ENCODE results near the gene NAPSA.

Gene NAPSA

DNA sequence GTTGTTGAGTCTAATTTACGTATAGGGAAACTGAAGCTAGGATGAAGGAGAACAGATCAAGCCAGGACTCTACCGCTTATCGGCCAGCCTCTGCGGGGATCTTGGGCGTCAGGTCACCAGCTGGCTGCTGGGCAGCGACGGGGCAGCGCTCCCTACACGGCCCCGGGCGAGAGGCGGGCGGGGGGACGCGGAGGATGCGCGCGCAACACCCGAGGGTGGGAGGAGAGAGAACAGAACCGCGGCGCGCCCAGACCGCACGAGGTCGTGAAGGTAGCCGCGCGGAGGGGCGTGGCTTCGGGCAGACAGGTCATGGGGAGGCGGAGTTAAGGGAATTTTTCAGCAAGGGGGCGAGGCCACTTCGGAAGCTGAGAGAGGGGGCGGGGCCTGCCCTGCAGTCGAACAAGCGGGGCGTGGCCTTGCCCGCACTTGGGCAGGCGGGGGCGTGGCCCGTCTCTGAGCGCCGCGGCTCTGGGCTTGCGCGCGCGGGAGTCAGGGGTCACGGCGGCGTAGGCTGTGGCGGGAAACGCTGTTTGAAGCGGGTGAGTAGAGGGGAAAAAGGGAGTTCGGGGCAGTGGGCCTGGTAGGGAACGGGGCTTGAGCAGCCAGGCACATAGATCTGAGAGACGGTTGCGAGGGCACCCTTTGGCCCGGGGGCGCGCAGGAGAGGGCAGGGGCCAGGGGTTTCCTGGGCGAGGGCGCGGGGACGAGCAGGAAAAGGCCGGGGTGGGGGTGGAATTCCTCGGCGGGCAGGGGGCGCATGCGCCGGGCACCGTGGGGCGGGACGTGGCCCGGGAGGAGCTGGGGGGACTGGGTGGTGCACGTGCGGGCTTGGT, 18.6 kb upstream of the NAPSA start, which contains the start of gene POLD1:
TSS of gene POLD1 (plus strand) at position 496 of the 833 bp plus-strand sequence. CDS start 14,505 bp downstream, outside the sequence.
- DNase-seq: peak; percentile 99

DNA sequence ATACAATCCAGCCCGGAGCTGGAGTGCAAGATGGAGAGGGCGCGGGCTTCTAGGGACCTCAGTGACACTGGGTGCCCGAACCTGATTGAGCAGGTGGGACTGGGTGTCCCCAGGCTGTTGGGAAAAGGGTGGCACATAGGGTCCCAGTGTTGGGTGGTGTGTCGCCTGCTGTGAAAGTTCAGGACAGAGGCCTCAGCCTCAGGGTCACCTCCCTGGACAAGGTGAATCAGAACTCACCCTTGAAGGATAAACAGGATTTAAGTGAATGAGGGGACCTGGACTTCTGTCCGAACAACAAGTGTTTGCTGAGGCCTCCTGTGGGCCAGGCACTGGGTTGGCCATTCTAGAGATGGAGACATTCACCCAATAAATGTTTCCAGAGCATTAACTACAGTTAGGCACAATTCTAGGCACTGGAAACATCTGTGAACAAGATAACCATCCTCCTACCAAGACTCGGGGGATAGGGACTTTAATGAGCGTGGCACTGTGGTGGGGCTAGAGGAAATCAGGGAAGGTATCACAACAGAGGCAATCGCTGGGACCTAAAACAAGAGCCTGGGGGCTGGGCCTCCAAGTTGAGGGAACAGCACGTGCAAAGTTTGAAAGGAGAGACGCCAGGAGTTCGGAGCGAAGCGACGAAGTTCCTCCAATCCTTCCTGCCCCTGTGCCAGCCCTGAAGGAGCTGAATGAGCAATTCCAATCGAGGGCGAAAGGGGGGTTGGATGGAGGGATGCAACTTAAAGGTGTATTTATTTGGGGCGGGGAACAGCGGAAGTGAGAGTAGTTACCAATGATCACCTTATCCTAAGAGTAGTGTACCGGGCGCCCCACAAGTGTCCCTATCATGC, 17.8 kb upstream of the NAPSA start:
- DNase-seq: no peak

DNA sequence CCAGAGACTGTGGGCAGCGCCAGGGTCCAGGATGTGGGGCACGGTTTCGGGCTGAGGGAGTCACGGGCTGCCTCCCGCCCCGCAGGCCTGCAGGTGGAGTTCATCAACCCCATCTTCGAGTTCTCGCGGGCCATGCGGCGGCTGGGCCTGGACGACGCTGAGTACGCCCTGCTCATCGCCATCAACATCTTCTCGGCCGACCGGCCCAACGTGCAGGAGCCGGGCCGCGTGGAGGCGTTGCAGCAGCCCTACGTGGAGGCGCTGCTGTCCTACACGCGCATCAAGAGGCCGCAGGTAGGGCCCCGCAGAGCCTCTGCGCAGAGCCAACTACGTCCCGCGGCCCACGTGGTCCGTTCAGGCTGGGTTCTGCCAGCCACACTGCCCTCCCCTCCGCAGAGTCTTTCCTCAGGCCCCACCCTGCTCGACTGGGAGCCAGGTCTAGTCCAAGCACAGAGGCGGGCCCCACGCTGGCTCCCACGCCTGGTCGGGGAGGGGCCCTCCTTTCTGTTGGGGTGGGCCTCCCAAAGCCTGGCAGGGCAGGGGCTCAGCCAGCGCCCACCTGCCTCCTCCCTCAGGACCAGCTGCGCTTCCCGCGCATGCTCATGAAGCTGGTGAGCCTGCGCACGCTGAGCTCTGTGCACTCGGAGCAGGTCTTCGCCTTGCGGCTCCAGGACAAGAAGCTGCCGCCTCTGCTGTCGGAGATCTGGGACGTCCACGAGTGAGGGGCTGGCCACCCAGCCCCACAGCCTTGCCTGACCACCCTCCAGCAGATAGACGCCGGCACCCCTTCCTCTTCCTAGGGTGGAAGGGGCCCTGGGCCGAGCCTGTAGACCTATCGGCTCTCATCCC, 16.7 kb upstream of the NAPSA start:
- DNase-seq: no peak

DNA sequence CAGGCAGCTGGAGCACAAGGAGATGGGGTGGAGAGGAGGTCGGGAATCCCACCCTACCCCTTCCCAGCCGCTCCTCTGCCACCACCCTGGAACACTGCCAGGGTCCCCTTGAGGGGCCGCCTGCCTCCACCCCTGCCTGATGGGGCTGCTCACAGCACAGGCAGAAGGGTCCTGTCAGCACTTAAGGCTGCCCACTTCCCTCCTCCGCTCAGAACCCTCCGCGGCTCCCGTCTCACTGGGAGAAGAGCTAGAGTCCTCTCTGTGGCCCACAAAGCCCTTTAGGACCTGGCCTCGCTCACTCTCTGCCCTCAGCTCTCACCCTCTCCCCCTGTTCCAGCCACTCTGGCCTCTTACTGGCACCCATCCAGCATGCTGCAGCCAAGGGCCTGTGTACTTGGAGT, 15.3 kb upstream of the NAPSA start:
- no peak for DNase-seq

DNA sequence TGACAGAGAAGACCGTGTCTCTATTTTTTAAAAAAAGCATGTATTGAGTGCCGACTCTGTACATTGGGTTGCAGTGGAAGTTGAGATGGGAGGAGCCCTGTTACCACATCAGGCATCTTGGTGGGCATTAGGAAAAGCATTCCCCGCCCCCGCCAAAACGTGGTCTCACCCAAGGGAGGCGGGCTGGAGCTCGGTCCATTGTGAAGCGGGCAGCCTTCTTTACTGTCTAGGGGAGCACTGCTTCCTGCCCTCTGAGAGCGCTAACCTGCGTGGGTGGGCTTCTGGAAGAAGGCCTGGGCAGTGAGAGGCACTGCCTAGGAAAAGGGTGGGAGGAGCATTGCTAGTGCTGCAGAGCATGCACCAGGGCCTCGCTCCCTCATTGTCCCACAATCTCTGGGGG, 14.7 kb upstream of the NAPSA start:
- no peak for DNase-seq

DNA sequence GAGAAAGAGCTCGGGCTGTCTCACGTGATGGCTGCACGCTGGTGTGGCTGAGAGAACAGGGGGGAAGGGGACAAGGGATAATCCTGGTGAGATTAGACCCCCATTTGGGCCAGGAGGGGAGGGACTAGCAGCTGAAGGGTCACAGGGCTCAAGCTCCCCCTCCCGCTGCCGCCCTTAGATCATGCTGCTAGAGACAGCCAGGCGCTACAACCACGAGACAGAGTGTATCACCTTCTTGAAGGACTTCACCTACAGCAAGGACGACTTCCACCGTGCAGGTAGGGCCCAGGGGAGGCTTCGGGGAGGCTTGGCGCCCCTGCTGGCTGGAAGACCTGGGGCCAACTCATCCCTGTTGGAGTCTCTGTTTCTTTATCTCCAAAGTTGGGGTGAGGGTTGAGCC, 14.2 kb upstream of the NAPSA start:
- DNase-seq: no peak

DNA sequence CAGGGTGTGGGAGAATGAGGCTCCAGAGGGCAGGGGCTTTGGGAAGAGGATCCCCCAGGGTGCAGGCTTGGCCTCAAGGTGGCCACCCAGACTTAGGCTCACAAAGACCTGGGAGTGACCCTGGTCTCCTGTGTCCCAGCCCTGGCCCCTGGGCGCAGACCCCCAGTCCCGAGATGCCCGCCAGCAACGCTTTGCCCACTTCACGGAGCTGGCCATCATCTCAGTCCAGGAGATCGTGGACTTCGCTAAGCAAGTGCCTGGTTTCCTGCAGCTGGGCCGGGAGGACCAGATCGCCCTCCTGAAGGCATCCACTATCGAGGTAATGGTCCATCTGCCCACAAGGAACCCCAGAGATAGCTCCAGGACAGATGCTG, 13.4 kb upstream of the NAPSA start:
- no peak for DNase-seq

DNA sequence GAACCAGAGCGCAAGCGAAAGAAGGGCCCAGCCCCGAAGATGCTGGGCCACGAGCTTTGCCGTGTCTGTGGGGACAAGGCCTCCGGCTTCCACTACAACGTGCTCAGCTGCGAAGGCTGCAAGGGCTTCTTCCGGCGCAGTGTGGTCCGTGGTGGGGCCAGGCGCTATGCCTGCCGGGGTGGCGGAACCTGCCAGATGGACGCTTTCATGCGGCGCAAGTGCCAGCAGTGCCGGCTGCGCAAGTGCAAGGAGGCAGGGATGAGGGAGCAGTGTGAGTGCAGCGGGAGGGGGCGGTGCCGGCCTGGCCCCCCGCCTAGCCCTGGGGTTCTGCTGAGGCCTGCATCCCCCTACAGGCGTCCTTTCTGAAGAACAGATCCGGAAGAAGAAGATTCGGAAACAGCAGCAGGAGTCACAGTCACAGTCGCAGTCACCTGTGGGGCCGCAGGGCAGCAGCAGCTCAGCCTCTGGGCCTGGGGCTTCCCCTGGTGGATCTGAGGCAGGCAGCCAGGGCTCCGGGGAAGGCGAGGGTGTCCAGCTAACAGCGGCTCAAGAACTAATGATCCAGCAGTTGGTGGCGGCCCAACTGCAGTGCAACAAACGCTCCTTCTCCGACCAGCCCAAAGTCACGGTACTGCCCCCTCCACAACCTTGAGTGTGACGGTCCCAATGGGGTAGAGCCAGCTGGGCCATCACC, 12.9 kb upstream of the NAPSA start:
- no peak for DNase-seq

DNA sequence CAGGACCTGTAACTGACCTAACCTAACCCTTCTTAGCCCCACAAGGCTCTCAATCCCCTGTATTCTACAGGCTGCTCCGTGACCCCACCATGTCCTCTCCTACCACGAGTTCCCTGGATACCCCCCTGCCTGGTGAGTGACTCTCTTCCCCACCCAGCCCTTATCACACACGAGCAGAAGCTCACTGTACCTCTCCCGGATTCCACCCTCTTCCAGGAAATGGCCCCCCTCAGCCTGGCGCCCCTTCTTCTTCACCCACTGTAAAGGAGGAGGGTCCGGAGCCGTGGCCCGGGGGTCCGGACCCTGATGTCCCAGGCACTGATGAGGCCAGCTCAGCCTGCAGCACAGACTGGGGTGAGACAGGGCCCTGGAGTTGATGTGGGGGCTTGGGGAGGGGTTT, 12.1 kb upstream of the NAPSA start:
- DNase-seq: no peak

DNA sequence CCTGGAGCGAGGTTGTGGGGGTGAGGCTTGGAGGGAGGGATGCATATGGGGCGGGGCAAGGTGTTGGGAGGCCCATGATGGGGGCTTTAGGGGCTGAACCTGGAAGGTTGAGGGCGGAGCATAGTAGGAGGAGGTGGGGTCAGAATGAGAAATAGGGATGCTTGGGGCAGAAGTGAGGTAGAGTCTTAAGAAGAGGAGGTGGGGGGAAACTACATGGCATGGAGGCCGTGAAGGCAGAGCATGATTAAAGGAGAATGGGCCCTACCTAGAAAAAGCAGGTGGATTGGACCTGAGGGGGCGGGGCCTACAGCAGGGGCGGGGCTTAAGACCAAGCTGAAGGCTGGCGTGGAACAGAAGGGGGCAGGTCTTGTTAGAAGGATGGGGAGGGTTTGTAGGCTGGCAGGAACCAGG, 11.6 kb upstream of the NAPSA start:
- DNase-seq: peak; percentile 35

DNA sequence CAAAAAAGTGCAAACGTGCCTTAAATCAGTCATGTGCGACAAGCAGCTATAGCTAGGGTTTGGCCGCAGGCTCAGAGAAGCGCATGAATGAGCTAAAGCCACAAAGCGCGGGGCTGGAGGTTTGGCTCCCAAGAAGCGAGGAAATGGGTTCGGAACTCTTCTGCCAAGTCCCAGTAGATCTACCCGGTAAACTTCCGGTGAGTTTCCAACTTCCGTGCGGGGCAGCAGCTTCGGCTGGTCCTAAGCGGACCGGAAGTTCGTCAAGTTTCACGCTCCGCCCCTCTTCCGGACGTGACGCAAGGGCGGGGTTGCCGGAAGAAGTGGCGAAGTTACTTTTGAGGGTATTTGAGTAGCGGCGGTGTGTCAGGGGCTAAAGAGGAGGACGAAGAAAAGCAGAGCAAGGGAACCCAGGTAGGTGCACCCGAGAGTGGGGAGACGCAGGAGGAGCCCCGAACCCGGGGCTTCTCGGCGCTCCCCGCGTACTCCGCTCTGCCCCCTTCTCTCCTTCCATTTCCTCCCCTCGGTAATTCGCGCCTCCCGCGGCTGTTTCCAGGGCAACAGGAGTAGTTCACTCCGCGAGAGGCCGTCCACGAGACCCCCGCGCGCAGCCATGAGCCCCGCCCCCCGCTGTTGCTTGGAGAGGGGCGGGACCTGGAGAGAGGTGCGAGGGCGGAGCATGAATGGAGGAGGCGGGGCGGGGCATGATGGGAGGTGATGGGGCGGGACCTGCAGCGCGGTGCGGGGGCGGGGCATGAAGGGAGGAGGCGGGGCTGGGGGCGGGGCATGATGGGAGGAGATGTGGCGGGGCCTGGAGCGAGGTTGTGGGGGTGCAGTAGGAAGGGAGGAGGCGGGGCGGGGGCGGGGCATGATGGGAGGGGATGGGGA, 11.0 kb upstream of the NAPSA start, which contains the start of gene NR1H2:
TSS of gene NR1H2 (plus strand) at position 292 of the 885 bp plus-strand sequence. CDS start 1,149 bp downstream, outside the sequence.
- peak; percentile 97 for DNase-seq

DNA sequence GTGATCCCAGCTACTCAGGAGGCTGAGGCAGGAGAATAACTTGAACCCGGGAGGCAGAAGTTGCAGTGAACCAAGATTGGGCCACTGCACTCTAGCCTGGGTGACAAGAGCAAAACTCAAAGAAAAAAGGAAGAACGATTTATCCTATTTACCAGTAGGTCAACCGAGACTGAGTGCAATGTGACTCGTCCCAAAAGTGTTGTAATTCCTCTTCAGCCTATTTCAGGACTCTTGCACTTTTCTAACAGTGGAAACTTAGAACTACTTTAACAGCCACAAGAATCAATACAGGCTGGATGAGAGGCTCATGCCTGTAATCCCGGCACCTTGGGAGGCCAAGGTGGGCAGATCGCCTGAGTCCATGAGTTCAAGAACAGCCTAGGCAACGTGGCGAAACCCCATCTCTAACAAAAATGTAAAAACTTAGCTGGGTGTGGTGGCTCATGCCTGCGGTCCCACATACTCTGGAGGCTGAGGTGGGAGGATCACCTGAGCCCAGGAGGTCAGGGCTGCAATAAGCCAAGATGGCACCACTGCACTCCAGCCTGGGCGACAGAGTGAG, 6.6 kb upstream of the NAPSA start:
- DNase-seq: no peak

DNA sequence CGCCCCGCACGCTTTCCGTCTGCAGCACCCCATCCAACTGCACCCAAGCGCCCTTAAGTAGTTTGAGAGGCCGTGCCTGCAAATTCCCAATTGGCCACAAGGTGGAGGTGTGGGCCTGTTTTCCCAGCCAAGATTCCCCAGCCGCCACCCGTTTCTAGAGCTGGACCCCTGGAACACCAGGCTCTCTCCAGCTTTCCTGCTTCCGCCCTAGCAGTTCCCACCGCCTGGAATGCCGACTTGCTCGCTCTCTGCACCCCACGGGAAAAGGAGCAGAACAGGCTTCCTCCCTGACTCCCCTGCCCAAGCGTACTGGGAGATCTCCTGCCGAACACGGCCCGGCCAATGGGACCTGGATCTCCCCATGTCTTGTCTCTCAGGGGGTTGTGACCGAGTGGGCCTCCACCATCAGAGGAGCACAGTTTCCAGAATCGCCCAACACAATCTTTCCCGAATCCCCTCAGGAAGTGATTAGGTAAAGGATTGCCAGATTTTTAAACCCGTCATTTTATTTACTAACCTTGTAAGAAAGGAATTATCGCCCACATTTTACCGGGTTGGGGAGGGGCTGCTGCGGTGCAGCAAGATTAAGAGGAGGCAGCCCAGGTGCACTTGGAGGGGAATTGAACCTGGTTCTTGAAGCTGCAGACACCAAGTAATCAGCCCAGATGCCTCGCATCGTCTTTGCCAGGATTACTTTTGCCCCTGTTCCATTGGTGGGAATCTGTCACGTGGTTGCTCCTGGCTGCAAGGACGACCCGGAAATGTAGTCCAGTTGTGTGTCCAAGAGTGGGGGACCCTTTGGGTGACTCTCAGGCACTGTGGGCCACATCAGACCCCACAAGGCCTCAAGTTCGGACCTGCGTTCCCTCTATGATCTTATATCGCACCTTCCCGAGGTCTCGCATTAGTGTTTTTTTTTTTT, 3.5 kb upstream of the NAPSA start:
- peak; percentile 68 for DNase-seq

DNA sequence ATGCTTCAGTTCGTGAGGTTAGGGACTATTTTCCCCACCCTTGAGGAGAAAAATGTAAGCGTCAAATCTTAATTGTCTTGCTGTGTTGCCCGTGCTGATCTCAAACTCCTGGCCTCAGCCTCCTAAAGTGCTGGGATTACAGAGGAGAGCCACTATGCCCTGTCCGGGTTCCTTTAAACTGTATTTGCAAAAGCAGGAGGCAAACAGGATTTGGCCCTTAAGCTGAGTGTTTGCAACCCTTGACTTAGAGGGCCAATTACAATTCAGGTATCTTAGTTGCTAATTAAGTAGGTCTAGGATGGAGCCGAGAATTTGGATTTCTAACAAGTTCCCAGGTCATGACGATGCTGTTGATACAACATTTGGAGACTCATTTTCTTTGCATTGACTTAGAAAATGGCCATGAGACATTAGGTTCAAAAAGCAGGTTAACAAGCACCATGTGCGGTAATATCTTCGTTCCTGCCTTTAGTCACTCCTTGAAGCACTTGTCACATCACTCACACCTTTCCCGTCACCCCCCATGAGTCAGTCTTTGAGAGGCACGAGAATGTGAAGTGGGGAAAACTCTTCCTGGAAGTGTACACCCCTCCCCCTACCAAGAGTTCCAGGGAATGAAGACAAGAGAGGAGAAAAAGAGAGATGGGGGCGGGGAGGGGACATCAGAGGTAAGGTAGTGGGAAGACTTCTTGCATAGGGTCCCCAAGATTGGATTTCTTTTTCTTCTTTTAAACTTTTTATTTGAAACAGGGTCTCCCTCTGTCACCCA, 2.6 kb downstream of the NAPSA start:
- no peak for DNase-seq

DNA sequence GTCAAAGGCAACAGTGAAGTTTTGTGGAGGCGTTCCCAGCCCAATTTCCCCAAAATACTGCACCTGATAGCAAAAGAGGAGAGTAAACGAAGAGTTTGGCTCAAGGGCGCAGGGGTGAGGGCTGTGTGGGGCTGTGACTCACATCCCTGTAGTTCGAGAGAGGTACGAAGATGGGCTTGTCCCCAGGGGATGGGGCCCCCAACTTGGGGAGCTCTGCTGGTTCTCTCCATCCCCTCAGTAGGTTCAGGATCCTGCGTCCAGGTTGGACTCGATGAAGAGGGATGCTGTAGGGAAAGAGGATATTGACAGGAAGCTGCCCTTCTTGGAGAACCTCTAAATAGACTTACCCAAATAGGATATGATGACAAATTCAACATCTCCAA, 3.4 kb downstream of the NAPSA start:
- no peak for DNase-seq

DNA sequence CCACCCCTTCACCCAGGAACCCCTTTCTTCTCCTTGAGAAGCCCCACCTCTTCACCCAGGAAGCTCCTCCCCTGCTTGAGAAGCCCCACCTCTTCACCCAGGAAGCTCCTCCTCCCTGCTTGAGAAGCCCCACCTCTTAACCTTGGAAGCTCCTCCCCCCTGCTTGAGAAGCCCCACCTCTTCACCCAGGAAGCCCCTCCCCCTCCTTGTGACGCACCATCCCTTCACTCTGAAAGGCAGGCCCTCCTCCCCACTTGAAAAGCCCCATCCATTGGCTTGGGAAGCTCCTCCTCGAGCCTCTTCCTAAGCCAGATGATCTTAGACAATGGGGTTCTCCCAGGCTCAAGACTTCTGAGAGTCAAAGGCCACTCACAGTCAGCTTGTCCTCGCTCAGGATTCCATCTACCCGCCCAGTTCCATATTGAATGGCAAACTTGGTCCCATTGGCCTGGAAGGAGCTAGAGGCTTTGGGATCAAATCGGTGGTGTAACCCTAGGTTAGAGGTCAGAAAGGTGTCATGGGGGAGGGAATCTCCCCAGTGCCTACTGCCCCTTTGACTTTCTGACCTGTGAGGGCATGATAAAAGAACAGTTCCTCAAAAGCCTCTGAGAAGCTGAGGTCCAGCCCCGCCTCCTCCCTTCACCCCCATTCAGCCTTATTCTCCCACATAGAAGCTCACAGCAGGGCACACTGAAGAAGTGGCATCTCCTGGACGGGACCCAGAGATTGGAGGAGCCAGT, 4.0 kb downstream of the NAPSA start:
- DNase-seq: no peak

DNA sequence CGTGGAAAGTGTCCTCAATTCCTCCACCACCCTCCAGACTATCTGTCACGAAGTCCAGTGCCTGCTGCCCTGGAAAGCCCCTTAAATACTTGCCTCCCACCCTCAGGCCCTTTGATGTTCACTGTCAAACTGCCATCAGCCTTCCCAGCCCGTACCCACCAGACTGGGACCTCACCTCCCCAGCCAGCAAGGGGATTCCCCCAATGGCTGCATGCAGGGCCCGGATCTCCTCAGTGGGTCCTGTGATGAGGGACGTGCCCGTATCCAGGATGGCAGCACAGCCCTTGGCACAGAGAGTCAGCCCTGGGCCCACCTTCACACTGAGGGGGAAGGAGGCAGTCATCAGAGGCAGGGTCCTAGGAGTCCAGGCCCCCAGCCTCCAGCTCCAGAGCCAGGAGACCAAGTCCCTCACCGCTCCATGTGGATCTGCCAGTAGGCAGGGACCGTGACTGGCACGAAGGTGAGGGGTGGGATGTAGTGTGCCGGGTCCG, 6.1 kb downstream of the NAPSA start:
- no peak for DNase-seq
